ENCODE data around the gene TGFB1. TPM values are rescaled to one million over a fixed set of nuclear protein-coding genes. Genes with fewer than 3 reads are reported as not detected.

The TGFB1 gene
- total RNA-seq, 1 donor from 2014 or later: 193 TPM

GRCh38 chr19:41369769-41370168 is 16.0 kb upstream of the TGFB1 start:
- Mint-ChIP-seq H3K4me1 (ENCODE audit: unreplicated experiment) (peaks cover 4% of the 10 kb centered on the region), H3K4me3 (ENCODE audit: unreplicated experiment) (no peak overlapping the region), H3K9me3 (ENCODE audit: unreplicated experiment) (no peaks in the 10 kb centered on the region), H3K27me3 (ENCODE audit: unreplicated experiment) (peaks cover 3% of the 10 kb centered on the region), H3K36me3 (ENCODE audit: low read depth, unreplicated experiment) (peaks cover 4% of the 10 kb centered on the region), H3K27ac (ENCODE audit: unreplicated experiment) (no peak overlapping the region)
- no peak for DNase-seq (ENCODE audit: low spot score)
- TF ChIP-seq CTCF (IDR thresholded peaks at IDR 0.05; ENCODE audit: unreplicated experiment): no peak

- Mint-ChIP-seq H3K4me3 (ENCODE audit: unreplicated experiment) (no peak overlapping the region), H3K4me1 (ENCODE audit: unreplicated experiment) (peaks cover 8% of the 10 kb centered on the region)
Observed at GRCh38 chr19:41367848-41368301, 14.2 kb upstream of the TGFB1 start.

GRCh38 chr19:41366089-41366488 is 12.4 kb upstream of the TGFB1 start:
- Mint-ChIP-seq H3K36me3 (ENCODE audit: low read depth, unreplicated experiment) (no peaks in the 10 kb centered on the region), H3K9me3 (ENCODE audit: unreplicated experiment) (no peaks in the 10 kb centered on the region), H3K4me1 (ENCODE audit: unreplicated experiment) (peaks cover 8% of the 10 kb centered on the region), H3K4me3 (ENCODE audit: unreplicated experiment) (peak overlapping the region; percentile 77), H3K27me3 (ENCODE audit: unreplicated experiment) (peaks cover 9% of the 10 kb centered on the region), H3K27ac (ENCODE audit: unreplicated experiment) (no peak overlapping the region)
- peak; percentile 24 for TF ChIP-seq CTCF (IDR thresholded peaks at IDR 0.05; ENCODE audit: unreplicated experiment)
- no peak for DNase-seq (ENCODE audit: low spot score)

More at GRCh38 chr19:41367848-41368301, 14.2 kb upstream of the TGFB1 start:
- DNase-seq (ENCODE audit: low spot score): no peak
- peaks cover 4% of the 10 kb centered on the region for H3K36me3 Mint-ChIP-seq (ENCODE audit: low read depth, unreplicated experiment)
- TF ChIP-seq CTCF (IDR thresholded peaks at IDR 0.05; ENCODE audit: unreplicated experiment): no peak
- no peak overlapping the region for H3K27ac Mint-ChIP-seq (ENCODE audit: unreplicated experiment)
- no peaks in the 10 kb centered on the region for H3K9me3 Mint-ChIP-seq (ENCODE audit: unreplicated experiment)
- peaks cover 9% of the 10 kb centered on the region for H3K27me3 Mint-ChIP-seq (ENCODE audit: unreplicated experiment)

GRCh38 chr19:41364524-41365391 is 11.0 kb upstream of the TGFB1 start:
- Mint-ChIP-seq H3K9me3 (ENCODE audit: unreplicated experiment) (no peaks in the 10 kb centered on the region), H3K27ac (ENCODE audit: unreplicated experiment) (peak overlapping the region; percentile 100), H3K4me3 (ENCODE audit: unreplicated experiment) (peak overlapping the region; percentile 96), H3K27me3 (ENCODE audit: unreplicated experiment) (peaks cover 13% of the 10 kb centered on the region), H3K36me3 (ENCODE audit: low read depth, unreplicated experiment) (no peaks in the 10 kb centered on the region), H3K4me1 (ENCODE audit: unreplicated experiment) (peaks cover 8% of the 10 kb centered on the region)
- TF ChIP-seq CTCF (IDR thresholded peaks at IDR 0.05; ENCODE audit: unreplicated experiment): no peak
- DNase-seq (ENCODE audit: low spot score): no peak
